ENCODE measurements around the gene PROK1. TPM values are rescaled to one million over a fixed set of nuclear protein-coding genes. Genes with fewer than 3 reads are reported as not detected.
"Not testable (repeated sequence)": the region's sequence is repeated elsewhere in the genome, so short reads cannot be mapped to it uniquely, and the experiment has no call there.

PROK1 gene, protein sequence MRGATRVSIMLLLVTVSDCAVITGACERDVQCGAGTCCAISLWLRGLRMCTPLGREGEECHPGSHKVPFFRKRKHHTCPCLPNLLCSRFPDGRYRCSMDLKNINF
- 1 to 10 TPM in 1 of 2 donors, under 1 TPM in 1; 0.26 to 4.9 TPM for total RNA-seq

DNA sequence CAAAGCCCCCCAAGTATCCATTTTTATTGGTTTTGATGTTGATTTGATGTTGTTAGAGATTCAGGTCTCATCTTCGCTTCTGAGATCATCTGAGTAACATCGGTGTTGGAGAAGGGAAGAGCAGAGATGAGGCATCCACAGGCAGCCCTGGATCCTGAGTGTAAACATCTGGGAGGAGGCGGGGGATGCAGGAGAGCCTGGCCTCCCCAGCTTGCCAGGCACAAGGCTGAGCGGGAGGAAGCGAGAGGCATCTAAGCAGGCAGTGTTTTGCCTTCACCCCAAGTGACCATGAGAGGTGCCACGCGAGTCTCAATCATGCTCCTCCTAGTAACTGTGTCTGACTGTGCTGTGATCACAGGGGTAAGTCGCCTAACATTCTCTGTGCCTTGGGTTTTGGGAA is at the start of gene PROK1:
TSS of gene PROK1 (plus strand) at position 221 of the 400 bp plus-strand sequence. CDS start at position 289, 68 bp downstream.
- Histone ChIP-seq H3K27ac (no peak within 1 kb of the TSS), H3K4me1 (no peaks in the 10 kb centered on the region), H3K36me3 (replicated peaks in 1 of 2; ENCODE audit: insufficient read depth in 1 of 2, low read depth in 2 of 2) (no peaks in the 10 kb centered on the region), H3K9me3 (no peaks in the 10 kb centered on the region), H3K4me3 (no peak within 1 kb of the TSS), H3K27me3 (no peaks in the 10 kb centered on the region)
- no peak for ATAC-seq
- DNase-seq = no peak
- 47 to 51% methylated on average over 8 of the region's 8 CpGs for WGBS, 2 donors
- intact Hi-C loops (cut with DNase I) = loop anchor here (10.0 kb wide), 1 partner anchor 136 kb away; no protein-coding TSS in a partner anchor
- TF ChIP-seq, protein P1, sequence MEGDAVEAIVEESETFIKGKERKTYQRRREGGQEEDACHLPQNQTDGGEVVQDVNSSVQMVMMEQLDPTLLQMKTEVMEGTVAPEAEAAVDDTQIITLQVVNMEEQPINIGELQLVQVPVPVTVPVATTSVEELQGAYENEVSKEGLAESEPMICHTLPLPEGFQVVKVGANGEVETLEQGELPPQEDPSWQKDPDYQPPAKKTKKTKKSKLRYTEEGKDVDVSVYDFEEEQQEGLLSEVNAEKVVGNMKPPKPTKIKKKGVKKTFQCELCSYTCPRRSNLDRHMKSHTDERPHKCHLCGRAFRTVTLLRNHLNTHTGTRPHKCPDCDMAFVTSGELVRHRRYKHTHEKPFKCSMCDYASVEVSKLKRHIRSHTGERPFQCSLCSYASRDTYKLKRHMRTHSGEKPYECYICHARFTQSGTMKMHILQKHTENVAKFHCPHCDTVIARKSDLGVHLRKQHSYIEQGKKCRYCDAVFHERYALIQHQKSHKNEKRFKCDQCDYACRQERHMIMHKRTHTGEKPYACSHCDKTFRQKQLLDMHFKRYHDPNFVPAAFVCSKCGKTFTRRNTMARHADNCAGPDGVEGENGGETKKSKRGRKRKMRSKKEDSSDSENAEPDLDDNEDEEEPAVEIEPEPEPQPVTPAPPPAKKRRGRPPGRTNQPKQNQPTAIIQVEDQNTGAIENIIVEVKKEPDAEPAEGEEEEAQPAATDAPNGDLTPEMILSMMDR (IDR thresholded peaks at IDR 0.05) = no peak
- TF ChIP-seq POLR2A (IDR thresholded peaks at IDR 0.05) = no peak

DNA sequence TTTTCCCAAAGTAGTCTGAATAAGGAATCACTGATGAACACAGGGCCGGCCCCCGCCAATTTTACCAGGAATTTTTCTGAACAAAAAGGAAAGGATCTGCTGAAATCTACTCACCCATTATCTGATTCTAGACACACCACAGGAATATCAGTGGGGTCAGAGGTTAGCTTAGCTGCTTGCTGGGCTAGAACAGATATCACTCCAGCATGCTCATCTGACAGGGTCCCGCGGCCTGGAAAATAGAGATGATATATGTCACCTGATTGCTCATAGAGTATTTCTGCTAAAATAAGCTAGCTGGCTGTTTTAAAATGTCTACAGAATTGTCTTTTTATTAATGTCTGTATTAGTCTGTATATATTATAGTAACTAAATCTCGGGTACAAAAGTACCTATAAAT is 47.1 kb upstream of the PROK1 start:
- ATAC-seq (no peak), DNase-seq (no peak)
- no peaks in the 10 kb centered on the region for H3K9me3 ChIP-seq
- H3K27ac ChIP-seq = no peak overlapping the region
- H3K27me3 ChIP-seq = no peaks in the 10 kb centered on the region
- TF ChIP-seq, protein P1 (IDR thresholded peaks at IDR 0.05) = no peak
- TF ChIP-seq POLR2A (IDR thresholded peaks at IDR 0.05) = no peak
- intact Hi-C loops (cut with DNase I) = no loop called here
- peaks cover 6 to 31% of the 10 kb centered on the region in 2 donors for H3K36me3 ChIP-seq (replicated peaks in 1 of 2; ENCODE audit: insufficient read depth in 1 of 2, low read depth in 2 of 2)
- H3K4me1 ChIP-seq = peaks cover 19% of the 10 kb centered on the region
- no peak overlapping the region for H3K4me3 ChIP-seq
- 91 to 93% methylated on average over 5 of the region's 5 CpGs for WGBS, 2 donors

DNA sequence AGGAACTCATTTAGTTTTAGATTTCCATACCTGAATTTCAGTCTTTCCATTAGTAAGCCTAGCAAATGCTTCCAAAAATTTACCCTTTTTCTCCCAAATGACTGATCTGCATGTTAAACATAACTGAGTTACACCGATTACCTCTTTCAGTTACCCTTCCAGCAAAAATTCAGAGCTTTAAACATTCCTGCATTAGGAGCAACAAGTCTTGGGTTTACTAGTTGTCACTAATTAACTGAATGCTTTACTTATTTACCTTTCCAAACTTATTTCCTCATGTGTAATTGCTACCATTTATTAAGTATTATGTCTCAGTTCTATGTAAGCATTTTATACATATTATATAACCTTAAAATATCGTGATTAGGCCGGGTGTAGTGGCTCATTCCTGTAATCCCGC is 46.5 kb upstream of the PROK1 start:
- ATAC-seq = no peak
- Histone ChIP-seq H3K9me3 (no peaks in the 10 kb centered on the region), H3K36me3 (replicated peaks in 1 of 2; ENCODE audit: insufficient read depth in 1 of 2, low read depth in 2 of 2) (peaks cover 6 to 31% of the 10 kb centered on the region in 2 donors), H3K27me3 (no peaks in the 10 kb centered on the region), H3K4me1 (peaks cover 19% of the 10 kb centered on the region), H3K4me3 (no peak overlapping the region), H3K27ac (no peak overlapping the region)
- DNase-seq = no peak
- TF ChIP-seq, protein P1 (IDR thresholded peaks at IDR 0.05) = no peak
- no peak for TF ChIP-seq POLR2A (IDR thresholded peaks at IDR 0.05)
- 59 to 60% methylated on average over 4 of the region's 4 CpGs for WGBS, 2 donors
- intact Hi-C loops (cut with DNase I) = no loop called here

DNA sequence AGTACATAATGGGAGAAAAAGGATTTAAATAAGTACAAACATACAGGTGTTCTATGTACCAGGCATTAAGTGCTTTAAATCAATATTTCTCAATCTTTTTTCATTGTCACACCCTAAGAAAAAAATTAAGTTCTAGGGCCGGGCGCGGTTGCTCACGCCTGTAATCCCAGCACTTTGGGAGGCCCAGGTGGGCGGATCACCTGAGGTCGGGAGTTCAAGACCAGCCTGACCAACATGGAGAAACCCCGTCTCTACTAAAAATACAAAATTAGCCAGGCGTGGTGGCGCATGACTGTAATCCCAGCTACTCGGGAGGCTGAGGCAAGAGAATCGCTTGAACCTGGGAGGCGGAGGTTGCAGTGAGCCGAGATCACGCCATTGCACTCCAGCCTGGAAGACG is 44.5 kb upstream of the PROK1 start:
- WGBS, 2 donors = 60 to 65% methylated on average over 15 of the region's 15 CpGs
- H3K27me3 ChIP-seq; ATAC-seq; intact Hi-C loops (cut with DNase I); DNase-seq; H3K9me3 ChIP-seq: not testable (repeated sequence)
- Histone ChIP-seq H3K4me1 (peaks cover 19% of the 10 kb centered on the region), H3K4me3 (peak overlapping the region in 1 of 2 donors; percentile 63), H3K27ac (peak overlapping the region in 2 of 4 donors; percentile 7 to 91), H3K36me3 (replicated peaks in 1 of 2; ENCODE audit: insufficient read depth in 1 of 2, low read depth in 2 of 2) (peaks cover 6 to 18% of the 10 kb centered on the region in 2 donors)

DNA sequence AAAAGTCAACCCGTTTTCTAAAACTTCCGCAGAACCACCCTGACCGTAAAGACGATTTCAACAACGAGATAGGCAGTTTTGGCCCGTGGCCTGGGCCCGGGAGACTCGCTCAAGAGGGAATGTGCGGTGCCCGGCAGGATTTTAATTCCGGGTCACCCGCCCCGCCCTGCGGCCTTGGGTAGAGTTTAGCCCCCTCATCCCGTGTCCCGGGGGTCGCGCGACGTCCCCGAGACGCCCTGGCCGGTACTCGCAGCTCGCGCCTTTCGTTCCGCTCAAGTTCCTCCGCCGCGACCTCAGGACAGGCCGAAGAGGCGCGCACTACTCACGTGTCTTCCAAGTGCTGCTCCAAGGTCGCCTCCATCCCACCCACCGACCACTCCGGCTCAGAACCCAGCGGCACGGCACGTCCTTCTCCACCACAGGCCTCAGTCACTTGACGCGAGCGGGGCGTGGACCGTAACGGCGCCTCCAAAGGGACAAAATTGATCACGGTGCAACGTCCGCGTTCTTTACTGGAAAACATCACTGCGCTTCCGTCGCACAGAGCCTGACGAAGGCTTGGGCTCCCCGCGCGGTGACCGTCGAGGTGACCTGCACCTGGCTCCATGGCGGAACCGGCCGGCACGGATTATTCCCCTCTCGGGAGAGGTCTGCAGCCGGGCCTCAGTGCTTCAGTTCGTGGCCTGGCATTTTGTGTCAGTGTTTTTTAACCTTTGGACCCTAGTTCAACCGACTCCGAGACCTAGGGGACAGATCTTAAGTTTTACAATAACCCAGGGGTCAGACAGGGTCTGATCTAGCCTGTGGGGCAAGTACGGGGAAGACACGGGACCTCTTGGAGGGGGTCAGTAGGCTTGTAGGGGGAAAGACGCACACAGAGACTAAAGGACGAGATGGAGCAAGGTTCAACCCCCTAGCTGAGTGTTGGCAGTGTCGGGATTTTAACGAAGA is 43.4 kb upstream of the PROK1 start, which contains the start of gene LAMTOR5:
TSS of gene LAMTOR5 (minus strand) at position 435 of the 951 bp plus-strand sequence. CDS start at position 361, 74 bp downstream.
- H3K27me3 ChIP-seq = no peaks in the 10 kb centered on the region
- peaks cover 19% of the 10 kb centered on the region for H3K4me1 ChIP-seq
- ATAC-seq = peak; percentile 97
- 0% methylated on average over 36 to 68 of the region's 76 CpGs for WGBS, 2 donors
- no peaks in the 10 kb centered on the region for H3K9me3 ChIP-seq
- H3K27ac ChIP-seq = peak within 1 kb of the TSS; percentile 86 to 91 (median 90)
- H3K4me3 ChIP-seq = peak within 1 kb of the TSS; percentile 63 to 97
- intact Hi-C loops (cut with DNase I) = no loop called here
- DNase-seq = peak; percentile 90 to 95 (median 93)
- peaks cover under 1 to 7% of the 10 kb centered on the region in 2 donors for H3K36me3 ChIP-seq (replicated peaks in 1 of 2; ENCODE audit: insufficient read depth in 1 of 2, low read depth in 2 of 2)
- TF ChIP-seq, protein P1 (IDR thresholded peaks at IDR 0.05) = peak in 3 of 7 experiments; percentile 10 to 41 (median 14)
- peak; percentile 73 to 91 (median 90) for TF ChIP-seq POLR2A (IDR thresholded peaks at IDR 0.05)
